Neuron (in vitro differentiated cells): ENCODE results near the gene SUSD6.

Experiments
- H2AFZ ChIP-seq: one replicate; pipeline ENCODE4 v1.6.1; 2013; ENCODE audit warnings: low read depth, mild to moderate bottlenecking, inconsistent platforms, low read length, moderate library complexity
- H3K27me3 ChIP-seq: one replicate; pipeline ENCODE4 v1.6.1; 2013; ENCODE audit warnings: low read length; ENCODE audit not compliant: insufficient read depth
- H3K36me3 ChIP-seq: one replicate; pipeline ENCODE4 v1.6.1; 2013; ENCODE audit warnings: low read length; ENCODE audit not compliant: insufficient read depth
- H3K4me1 ChIP-seq: one replicate; pipeline ENCODE4 v1.6.1; 2013; ENCODE audit warnings: low read length; ENCODE audit not compliant: insufficient read depth
- H3K4me3 ChIP-seq: 2 replicates; pipeline ENCODE4 v1.5.1; 2013; ENCODE audit warnings: mild to moderate bottlenecking, low read length, moderate library complexity
- H3K9me3 ChIP-seq: one replicate; pipeline ENCODE4 v1.6.1; 2013; ENCODE audit warnings: low read length

SUSD6 gene

GRCh38 chr14:69616408-69616773 is 5.0 kb downstream of the SUSD6 start:
- no peak overlapping the region for H2AFZ ChIP-seq
- H3K36me3 ChIP-seq, result no peaks in the 10 kb centered on the region
- H3K4me1 ChIP-seq, result peaks cover 23% of the 10 kb centered on the region
- no peak overlapping the region for H3K4me3 ChIP-seq
- no peaks in the 10 kb centered on the region for H3K9me3 ChIP-seq
- H3K27me3 ChIP-seq, result no peaks in the 10 kb centered on the region

GRCh38 chr14:69617796-69618195 is 6.4 kb downstream of the SUSD6 start:
- Histone ChIP-seq H3K9me3 (no peaks in the 10 kb centered on the region), H3K36me3 (no peaks in the 10 kb centered on the region), H3K4me1 (peaks cover 21% of the 10 kb centered on the region), H2AFZ (no peak overlapping the region), H3K27me3 (no peaks in the 10 kb centered on the region), H3K4me3 (no peak overlapping the region)

- Histone ChIP-seq H3K4me1 (peaks cover 10% of the 10 kb centered on the region), H3K9me3 (no peaks in the 10 kb centered on the region), H3K27me3 (no peaks in the 10 kb centered on the region), H3K36me3 (no peaks in the 10 kb centered on the region), H2AFZ (no peak overlapping the region), H3K4me3 (no peak overlapping the region)
These were observed 7.6 kb downstream of the SUSD6 start for GRCh38 chr14:69619012-69619411.

GRCh38 chr14:69620211-69620611 is 8.8 kb downstream of the SUSD6 start:
- Histone ChIP-seq H3K27me3 (no peaks in the 10 kb centered on the region), H3K4me1 (peaks cover 7% of the 10 kb centered on the region), H2AFZ (no peak overlapping the region), H3K9me3 (no peaks in the 10 kb centered on the region), H3K4me3 (no peak overlapping the region), H3K36me3 (no peaks in the 10 kb centered on the region)

- H3K9me3 ChIP-seq, result no peaks in the 10 kb centered on the region
- H3K27me3 ChIP-seq, result no peaks in the 10 kb centered on the region
- no peak overlapping the region for H2AFZ ChIP-seq
- H3K36me3 ChIP-seq, result no peaks in the 10 kb centered on the region
- H3K4me1 ChIP-seq, result peaks cover 7% of the 10 kb centered on the region
- no peak overlapping the region for H3K4me3 ChIP-seq
These were observed 9.6 kb downstream of the SUSD6 start for GRCh38 chr14:69620981-69621380.

GRCh38 chr14:69624136-69624535 is 12.7 kb downstream of the SUSD6 start:
- Histone ChIP-seq H3K27me3 (no peaks in the 10 kb centered on the region), H3K4me1 (peaks cover 2% of the 10 kb centered on the region), H3K9me3 (no peaks in the 10 kb centered on the region), H3K36me3 (no peaks in the 10 kb centered on the region), H2AFZ (no peak overlapping the region), H3K4me3 (no peak overlapping the region)

GRCh38 chr14:69625299-69626131 is 14.1 kb downstream of the SUSD6 start:
- H3K4me3 ChIP-seq, result no peak overlapping the region
- H3K27me3 ChIP-seq, result no peaks in the 10 kb centered on the region

GRCh38 chr14:69626132-69626500 is 14.7 kb downstream of the SUSD6 start:
- no peaks in the 10 kb centered on the region for H3K36me3 ChIP-seq
- H3K4me3 ChIP-seq, result no peak overlapping the region
- peaks cover 14% of the 10 kb centered on the region for H3K4me1 ChIP-seq
- H3K9me3 ChIP-seq, result no peaks in the 10 kb centered on the region
- H2AFZ ChIP-seq, result no peak overlapping the region
- H3K27me3 ChIP-seq, result no peaks in the 10 kb centered on the region

More at GRCh38 chr14:69625299-69626131, 14.1 kb downstream of the SUSD6 start:
- Histone ChIP-seq H3K9me3 (no peaks in the 10 kb centered on the region), H2AFZ (no peak overlapping the region), H3K4me1 (peaks cover 10% of the 10 kb centered on the region), H3K36me3 (no peaks in the 10 kb centered on the region)

- peaks cover 45% of the 10 kb centered on the region for H3K4me1 ChIP-seq
These were observed 18.1 kb downstream of the SUSD6 start for GRCh38 chr14:69629225-69630127.

GRCh38 chr14:69630360-69630759 is 19.0 kb downstream of the SUSD6 start:
- H3K4me1 ChIP-seq, result peaks cover 52% of the 10 kb centered on the region
- no peak overlapping the region for H2AFZ ChIP-seq
- no peaks in the 10 kb centered on the region for H3K27me3 ChIP-seq
- no peak overlapping the region for H3K4me3 ChIP-seq
- H3K36me3 ChIP-seq, result no peaks in the 10 kb centered on the region
- no peaks in the 10 kb centered on the region for H3K9me3 ChIP-seq

More at GRCh38 chr14:69629225-69630127, 18.1 kb downstream of the SUSD6 start:
- no peaks in the 10 kb centered on the region for H3K36me3 ChIP-seq
- H3K9me3 ChIP-seq, result no peaks in the 10 kb centered on the region
- no peak overlapping the region for H3K4me3 ChIP-seq
- no peak overlapping the region for H2AFZ ChIP-seq
- H3K27me3 ChIP-seq, result no peaks in the 10 kb centered on the region

- peaks cover 63% of the 10 kb centered on the region for H3K4me1 ChIP-seq
- H3K27me3 ChIP-seq, result no peaks in the 10 kb centered on the region
- no peak overlapping the region for H2AFZ ChIP-seq
- H3K4me3 ChIP-seq, result no peak overlapping the region
- H3K36me3 ChIP-seq, result no peaks in the 10 kb centered on the region
- no peaks in the 10 kb centered on the region for H3K9me3 ChIP-seq
These were observed 20.1 kb downstream of the SUSD6 start for GRCh38 chr14:69631509-69631908.

- H2AFZ ChIP-seq, result no peak overlapping the region
- no peaks in the 10 kb centered on the region for H3K36me3 ChIP-seq
- H3K4me1 ChIP-seq, result peaks cover 69% of the 10 kb centered on the region
- no peaks in the 10 kb centered on the region for H3K27me3 ChIP-seq
- H3K4me3 ChIP-seq, result no peak overlapping the region
- H3K9me3 ChIP-seq, result no peaks in the 10 kb centered on the region
These were observed 20.8 kb downstream of the SUSD6 start for GRCh38 chr14:69632164-69632563.

- H3K27me3 ChIP-seq, result no peaks in the 10 kb centered on the region
- H2AFZ ChIP-seq, result no peak overlapping the region
- H3K9me3 ChIP-seq, result no peaks in the 10 kb centered on the region
- H3K4me1 ChIP-seq, result peaks cover 74% of the 10 kb centered on the region
- H3K4me3 ChIP-seq, result no peak overlapping the region
- H3K36me3 ChIP-seq, result no peaks in the 10 kb centered on the region
These were observed 21.3 kb downstream of the SUSD6 start for GRCh38 chr14:69632593-69633151.
